NCI-H524 treated with DMSO at 0.1 percent for 48 hours (cell line): Measurements from ENCODE around the gene AK8.
"Not testable (repeated sequence)": the region's sequence is repeated elsewhere in the genome, so short reads cannot be mapped to it uniquely, and the experiment has no call there.

ENCODE experiments used
- DNase-seq: peaks from one replicate; lab custom pipeline; 2025; lab: John Stamatoyannopoulos, UW

The AK8 gene

GRCh38 chr9:132797861-132798659, 80.0 kb downstream of the AK8 start:
- DNase-seq, result no peak

GRCh38 chr9:132795511-132796303, 82.4 kb downstream of the AK8 start:
- DNase-seq, result no peak

GRCh38 chr9:132794730-132795380, 83.2 kb downstream of the AK8 start:
- DNase-seq, result no peak

- no peak for DNase-seq
Observed at GRCh38 chr9:132793606-132794580, 84.2 kb downstream of the AK8 start.

- no peak for DNase-seq
Observed at GRCh38 chr9:132792547-132792946, 85.5 kb downstream of the AK8 start.

- DNase-seq, result no peak
Observed at GRCh38 chr9:132791699-132792240, 86.3 kb downstream of the AK8 start.

- DNase-seq, result no peak
Observed at GRCh38 chr9:132789719-132790118, 88.4 kb downstream of the AK8 start.

- DNase-seq, result no peak
Observed at GRCh38 chr9:132788378-132788777, 89.7 kb downstream of the AK8 start.

- no peak for DNase-seq
Observed at GRCh38 chr9:132787748-132788159, 90.3 kb downstream of the AK8 start.

- no peak for DNase-seq
Observed at GRCh38 chr9:132784286-132784830, 93.7 kb downstream of the AK8 start.

- DNase-seq, result no peak
Observed at GRCh38 chr9:132783006-132783405, 95.1 kb downstream of the AK8 start.

- DNase-seq, result no peak
Observed at GRCh38 chr9:132782037-132782436, 96.0 kb downstream of the AK8 start.

- DNase-seq, result no peak
Observed at GRCh38 chr9:132780230-132781007, 97.7 kb downstream of the AK8 start.

GRCh38 chr9:132776891-132777290, 101.2 kb downstream of the AK8 start:
- DNase-seq, result no peak

- DNase-seq, result no peak
Observed at GRCh38 chr9:132776268-132776667, 101.8 kb downstream of the AK8 start.

GRCh38 chr9:132775720-132776119, 102.4 kb downstream of the AK8 start:
- no peak for DNase-seq

GRCh38 chr9:132774886-132775285, 103.2 kb downstream of the AK8 start:
- no peak for DNase-seq

GRCh38 chr9:132773764-132774339, 104.2 kb downstream of the AK8 start:
- no peak for DNase-seq

- DNase-seq, result no peak
Observed at GRCh38 chr9:132773093-132773492, 105.0 kb downstream of the AK8 start.

- not testable (repeated sequence) for DNase-seq
Observed at GRCh38 chr9:132771752-132772151, 106.3 kb downstream of the AK8 start.
